Thyroid gland (tissue), 4 donors: ENCODE measurements around the gene SRBD1.
A peak's percentile ranks its signal among the peaks of the same experiment; 100 is the strongest.

Experiments used
- POLR2A ChIP-seq, 2 donors: fragments of 450-650 bp; IDR thresholded peaks; one replicate each; pipeline ENCODE4 v1.6.1; 2017; ENCODE audit warnings: antibody characterized with exemption in 2 of 2, mild to moderate bottlenecking in 2 of 2, moderate library complexity in 1 of 2
- TF ChIP-seq, protein P1 (sequence below), 6 experiments: fragments of 200-600 bp in 3 of 6; fragments of 450-650 bp in 3 of 6; sonication (generic) in 3 of 6; IDR thresholded peaks; one replicate each; pipeline ENCODE4 v1.5.1; 2016 to 2019; ENCODE audit warnings: antibody characterized with exemption in 6 of 6, mild to moderate bottlenecking in 2 of 6, inconsistent platforms in 1 of 6, moderate library complexity in 1 of 6

DNA sequence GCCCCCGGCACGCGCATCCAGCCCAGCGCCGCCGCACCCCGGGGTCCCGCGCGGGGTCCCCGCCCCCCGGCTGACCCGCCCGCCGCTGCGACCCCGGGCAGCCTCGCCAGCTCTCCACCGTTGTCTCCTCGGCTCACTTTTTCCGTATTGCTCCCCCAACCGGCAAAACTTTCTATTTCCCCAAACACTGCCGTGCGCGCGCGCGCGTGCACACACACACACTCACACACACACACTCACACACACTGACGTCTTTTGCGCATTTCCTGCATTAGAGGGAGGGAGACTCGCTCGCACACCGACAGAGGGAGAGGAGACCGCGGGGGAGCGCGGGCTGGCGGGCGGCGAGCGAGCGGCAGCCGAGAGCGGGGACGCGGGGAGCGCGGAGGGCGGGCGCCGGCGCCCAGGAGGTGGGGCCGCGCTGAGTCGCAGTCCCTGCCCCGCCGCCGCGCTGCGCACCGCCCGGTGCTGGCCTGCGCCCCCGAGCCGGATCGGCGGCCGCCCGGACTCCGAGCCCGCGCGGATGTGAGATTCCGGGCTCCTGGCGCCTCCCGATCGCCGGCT lies 39.9 kb upstream of the SRBD1 start:
- TF ChIP-seq, protein P1, sequence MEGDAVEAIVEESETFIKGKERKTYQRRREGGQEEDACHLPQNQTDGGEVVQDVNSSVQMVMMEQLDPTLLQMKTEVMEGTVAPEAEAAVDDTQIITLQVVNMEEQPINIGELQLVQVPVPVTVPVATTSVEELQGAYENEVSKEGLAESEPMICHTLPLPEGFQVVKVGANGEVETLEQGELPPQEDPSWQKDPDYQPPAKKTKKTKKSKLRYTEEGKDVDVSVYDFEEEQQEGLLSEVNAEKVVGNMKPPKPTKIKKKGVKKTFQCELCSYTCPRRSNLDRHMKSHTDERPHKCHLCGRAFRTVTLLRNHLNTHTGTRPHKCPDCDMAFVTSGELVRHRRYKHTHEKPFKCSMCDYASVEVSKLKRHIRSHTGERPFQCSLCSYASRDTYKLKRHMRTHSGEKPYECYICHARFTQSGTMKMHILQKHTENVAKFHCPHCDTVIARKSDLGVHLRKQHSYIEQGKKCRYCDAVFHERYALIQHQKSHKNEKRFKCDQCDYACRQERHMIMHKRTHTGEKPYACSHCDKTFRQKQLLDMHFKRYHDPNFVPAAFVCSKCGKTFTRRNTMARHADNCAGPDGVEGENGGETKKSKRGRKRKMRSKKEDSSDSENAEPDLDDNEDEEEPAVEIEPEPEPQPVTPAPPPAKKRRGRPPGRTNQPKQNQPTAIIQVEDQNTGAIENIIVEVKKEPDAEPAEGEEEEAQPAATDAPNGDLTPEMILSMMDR (IDR thresholded peaks at IDR 0.05): peak in 3 of 6 experiments; percentile 39 to 59 (median 45)
- TF ChIP-seq POLR2A (IDR thresholded peaks at IDR 0.05): peak; percentile 56 to 98
